HL-60/S4 treated with phorbol 12-myristate 13-acetate at 8.2 ng/mL for 4 days and 3 days (cell line): Measurements from ENCODE around the gene LEAP2.

Experiments
- in situ Hi-C: fragments of 300-500 bp; cut with MboI; formaldehyde crosslinking; loops from 2 replicates; pipeline ENCODE4 v1.15.0; 2022; ENCODE audit warnings: low sequenced_read_pairs

Gene LEAP2

DNA sequence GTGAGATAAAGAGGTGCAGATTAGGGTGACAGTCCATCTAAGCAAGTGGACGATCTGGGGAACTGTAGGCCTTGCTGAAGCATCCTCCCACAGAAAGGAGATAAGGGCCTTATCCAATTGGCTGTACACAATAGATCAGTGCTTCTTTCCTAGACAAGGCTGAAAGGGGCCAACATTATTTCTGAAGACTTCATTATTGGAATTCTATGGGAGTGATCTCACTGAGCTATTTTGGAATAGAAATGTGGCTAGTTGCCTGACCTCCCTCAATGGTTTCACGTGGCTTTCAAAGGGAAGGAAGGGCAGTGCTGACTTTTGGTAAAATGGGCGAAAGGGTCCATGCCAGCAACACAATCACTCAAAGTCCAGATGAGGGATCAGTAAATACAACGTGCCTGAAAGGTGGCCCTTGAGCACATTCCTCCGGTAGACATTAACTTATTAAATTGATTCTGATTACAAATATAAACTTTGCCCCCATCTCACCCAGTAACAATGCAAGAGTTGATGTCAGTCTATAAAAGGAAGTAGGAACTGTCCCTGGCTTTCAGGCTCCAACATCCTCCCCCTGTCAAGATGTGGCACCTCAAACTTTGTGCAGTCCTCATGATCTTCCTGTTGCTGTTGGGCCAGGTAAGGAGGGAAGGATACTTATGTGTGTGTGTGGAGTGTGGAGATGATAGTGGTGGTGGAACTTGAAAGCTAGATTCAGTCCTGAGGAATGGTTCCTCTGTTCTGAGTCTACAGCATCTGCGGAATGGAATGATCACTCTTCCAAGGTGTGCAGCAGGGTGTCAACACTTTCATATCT, at the start of gene LEAP2:
LEAP2 (plus strand) TSS at position 550 of the 811 bp plus-strand sequence; CDS start at position 577, 27 bp downstream.
- in situ Hi-C loops, result no loop called here

GRCh38 chr5:132824426-132824825, 49.0 kb upstream of the LEAP2 start:
- in situ Hi-C loops, result no loop called here

GRCh38 chr5:132825033-132825833, 48.2 kb upstream of the LEAP2 start:
- in situ Hi-C loops, result loop anchor here (25.0 kb wide), 1 partner anchor 438 kb away; no protein-coding TSS in a partner anchor

DNA sequence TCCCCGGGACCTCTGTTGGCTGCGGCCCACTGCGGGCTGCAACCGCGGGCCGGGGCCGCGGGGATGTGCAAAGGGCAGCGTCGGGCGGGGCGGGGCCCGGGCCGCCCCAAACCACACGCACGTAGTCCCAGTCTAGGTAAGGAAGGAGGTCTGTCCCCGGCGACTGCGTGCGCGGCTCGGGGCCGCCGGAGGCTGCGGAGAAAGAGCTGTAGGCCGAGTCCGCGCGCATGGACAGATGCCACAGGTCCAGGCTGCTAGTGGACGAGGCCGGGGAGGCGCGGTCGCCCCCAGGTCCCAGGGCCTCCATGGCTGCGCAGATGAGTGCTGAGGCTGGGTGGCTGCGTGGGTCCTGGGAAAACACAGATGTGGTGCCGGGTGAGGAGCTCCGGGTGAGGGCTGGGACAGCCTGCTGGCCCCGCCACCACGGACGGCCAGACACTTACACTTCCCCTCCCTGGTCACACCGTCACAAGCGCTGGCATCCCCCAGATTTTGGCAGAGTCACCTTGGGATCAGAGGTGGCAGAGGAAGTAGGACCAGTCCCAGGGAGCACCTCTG, 47.6 kb upstream of the LEAP2 start:
- in situ Hi-C loops, result loop anchor here (25.0 kb wide), 1 partner anchor 439 kb away; no protein-coding TSS in a partner anchor

DNA sequence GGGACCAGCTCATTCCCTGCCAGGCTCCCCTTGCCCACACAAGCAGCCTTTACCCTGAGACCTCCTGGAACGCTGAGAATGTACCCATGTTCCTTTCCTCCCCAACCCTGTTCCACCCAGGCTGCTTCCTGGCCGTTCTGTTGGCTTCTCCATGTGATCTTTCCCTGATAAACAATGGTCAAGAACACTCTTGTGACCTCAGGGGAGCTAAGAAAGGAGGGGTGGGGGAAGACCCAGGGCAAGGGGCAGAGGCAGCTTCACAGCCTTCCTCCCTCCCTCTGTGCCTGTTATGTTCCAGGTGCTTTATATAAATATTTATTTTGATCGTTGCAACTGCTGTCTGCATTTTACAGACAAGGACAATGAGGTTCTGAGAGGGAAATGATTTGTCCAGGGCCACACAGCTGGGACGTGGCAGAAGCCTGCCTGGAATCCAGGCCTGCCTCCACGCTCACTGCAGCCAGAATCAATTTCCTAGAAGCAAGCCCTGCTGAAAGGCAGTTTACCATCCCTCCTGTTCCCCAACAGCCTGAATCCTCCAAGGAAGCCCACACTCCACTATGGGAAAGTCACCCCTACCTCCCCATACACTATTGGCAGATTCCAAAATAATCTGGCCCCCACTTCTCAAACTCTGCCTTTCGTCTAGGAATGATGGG, 46.9 kb upstream of the LEAP2 start:
- in situ Hi-C loops, result loop anchor here (25.0 kb wide), 1 partner anchor 439 kb away; no protein-coding TSS in a partner anchor

- in situ Hi-C loops, result loop anchor here (25.0 kb wide), 1 partner anchor 441 kb away; no protein-coding TSS in a partner anchor
These were observed 45.4 kb upstream of the LEAP2 start for GRCh38 chr5:132827943-132828673.

GRCh38 chr5:132828846-132829494, 44.5 kb upstream of the LEAP2 start:
- in situ Hi-C loops, result loop anchor here (25.0 kb wide), 1 partner anchor 442 kb away; no protein-coding TSS in a partner anchor

- in situ Hi-C loops, result loop anchor here (25.0 kb wide), 1 partner anchor 443 kb away; no protein-coding TSS in a partner anchor
These were observed 43.6 kb upstream of the LEAP2 start for GRCh38 chr5:132829742-132830435.

DNA sequence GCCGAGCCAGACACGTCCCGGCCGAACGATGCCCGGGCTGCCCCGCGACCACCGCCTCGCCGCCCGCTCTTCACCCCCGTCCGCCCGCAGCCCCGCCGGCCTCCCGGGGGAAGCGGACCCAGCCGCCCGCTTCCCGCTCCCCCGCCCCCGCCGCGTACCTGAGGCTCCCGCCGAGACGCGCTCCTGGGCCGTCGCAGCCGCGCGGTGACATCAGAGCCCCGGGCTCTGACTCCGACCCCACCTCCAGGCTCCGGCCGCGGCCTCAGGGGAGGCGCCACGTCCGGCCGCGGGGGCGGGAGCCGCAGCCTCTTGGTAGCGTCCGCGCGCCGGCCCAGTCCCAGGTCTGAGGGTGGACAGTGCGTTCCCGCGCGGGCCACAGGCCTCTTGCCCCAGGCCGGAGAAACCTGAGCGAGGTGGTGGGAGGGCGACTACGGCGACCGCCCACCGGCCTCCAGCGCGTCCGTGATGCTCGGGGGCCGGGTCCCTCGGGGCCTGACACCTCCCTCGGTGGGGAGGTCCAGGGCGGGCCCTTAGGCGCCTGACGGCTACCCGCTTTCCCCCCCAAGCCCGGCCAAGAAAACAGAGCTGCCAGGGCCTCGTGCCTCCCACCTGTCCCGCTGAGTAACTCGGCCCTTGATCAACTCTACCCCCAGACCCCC, 42.9 kb upstream of the LEAP2 start, which contains the start of gene SHROOM1:
SHROOM1 (minus strand) TSS at position 212 of the 659 bp plus-strand sequence. CDS start 4,507 bp downstream, outside the sequence.
- in situ Hi-C loops, result loop anchor here (25.0 kb wide), 1 partner anchor 443 kb away; no protein-coding TSS in a partner anchor

GRCh38 chr5:132831095-132831860, 42.2 kb upstream of the LEAP2 start:
- in situ Hi-C loops, result loop anchor here (25.0 kb wide), 1 partner anchor 444 kb away; no protein-coding TSS in a partner anchor

- in situ Hi-C loops, result loop anchor here (25.0 kb wide), 1 partner anchor 445 kb away; no protein-coding TSS in a partner anchor
These were observed 40.9 kb upstream of the LEAP2 start for GRCh38 chr5:132832612-132833011.

- in situ Hi-C loops, result loop anchor here (25.0 kb wide), 1 partner anchor 447 kb away; no protein-coding TSS in a partner anchor
These were observed 39.4 kb upstream of the LEAP2 start for GRCh38 chr5:132834057-132834456.

DNA sequence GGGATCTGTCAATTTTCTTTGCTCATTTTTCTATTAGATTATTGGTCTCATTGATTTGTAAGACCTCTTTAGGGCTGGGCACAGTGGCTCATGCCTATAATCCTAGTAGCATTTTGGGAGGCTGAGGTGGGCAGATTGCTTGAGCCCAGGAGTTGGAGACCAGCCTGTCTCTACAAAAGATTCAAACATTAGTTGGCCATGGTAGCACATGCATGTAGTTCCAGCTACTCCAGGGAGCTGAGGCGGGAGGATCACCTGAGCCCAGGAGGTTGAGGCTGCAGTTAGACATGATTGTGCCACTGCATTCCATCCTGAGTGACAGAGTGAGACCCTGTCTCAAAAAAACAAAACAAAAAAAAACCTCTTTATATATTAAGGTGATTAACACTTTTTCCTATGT, 36.6 kb upstream of the LEAP2 start:
- in situ Hi-C loops, result loop anchor here (25.0 kb wide), 1 partner anchor 450 kb away; no protein-coding TSS in a partner anchor

- in situ Hi-C loops, result loop anchor here (25.0 kb wide), 1 partner anchor 451 kb away; no protein-coding TSS in a partner anchor
These were observed 35.6 kb upstream of the LEAP2 start for GRCh38 chr5:132837868-132838267.

- in situ Hi-C loops, result loop anchor here (25.0 kb wide), 1 partner anchor 451 kb away; no protein-coding TSS in a partner anchor
These were observed 34.8 kb upstream of the LEAP2 start for GRCh38 chr5:132838516-132839282.
